Astrocyte (in vitro differentiated cells and primary cell): ENCODE measurements around the gene CCDC194. TPM values are rescaled to one million over a fixed set of nuclear protein-coding genes. Genes with fewer than 3 reads are reported as not detected.
A peak's percentile ranks its signal among the peaks of the same experiment; 100 is the strongest.

Experiments used
- DNase-seq: peaks from one replicate; pipeline ENCODE4 v3.0.0-alpha.2; 2010; ENCODE audit warnings: low read depth
- FAIRE-seq: peaks from 2 replicates; lab custom pipeline; 2011; peaks lifted over from hg19 to GRCh38; lab: Jason Lieb, UNC
- H2AFZ ChIP-seq: 2 replicates; pipeline ENCODE4 v1.6.0; 2012; ENCODE audit warnings: low read depth, low read length, inconsistent platforms
- H3K27ac ChIP-seq: 2 replicates; pipeline ENCODE4 v1.5.1; 2011; ENCODE audit warnings: low read depth, low read length, inconsistent platforms
- H3K27me3 ChIP-seq: 2 replicates; pipeline ENCODE4 v1.6.0; 2011; ENCODE audit warnings: low read length, inconsistent platforms; ENCODE audit not compliant: insufficient read depth
- H3K36me3 ChIP-seq: 2 replicates; pipeline ENCODE4 v1.5.1; 2011; ENCODE audit warnings: low read length, inconsistent platforms; ENCODE audit not compliant: insufficient read depth
- H3K4me1 ChIP-seq: 2 replicates; pipeline ENCODE4 v1.5.1; 2011; ENCODE audit warnings: low read length, inconsistent platforms; ENCODE audit not compliant: insufficient read depth
- H3K4me2 ChIP-seq: 2 replicates; pipeline ENCODE4 v1.6.0; 2012; ENCODE audit warnings: low read length, inconsistent platforms
- H3K4me3 ChIP-seq: 2 replicates; pipeline ENCODE4 v1.5.1; 2011; ENCODE audit warnings: low read depth, mild to moderate bottlenecking, low read length, inconsistent platforms; ENCODE audit not compliant: insufficient read depth
- H3K79me2 ChIP-seq: 2 replicates; pipeline ENCODE4 v1.6.0; 2012; ENCODE audit warnings: mild to moderate bottlenecking, low read length, inconsistent platforms; ENCODE audit not compliant: insufficient read depth
- H3K9ac ChIP-seq: 2 replicates; pipeline ENCODE4 v1.6.0; 2012; ENCODE audit warnings: mild to moderate bottlenecking, low read length, inconsistent platforms
- H3K9me3 ChIP-seq: 2 replicates; pipeline ENCODE4 v1.5.1; 2012; ENCODE audit warnings: low read depth, mild to moderate bottlenecking, low read length, inconsistent platforms; ENCODE audit not compliant: insufficient read depth
- H4K20me1 ChIP-seq: 2 replicates; pipeline ENCODE4 v1.6.0; 2012; ENCODE audit warnings: low read length, inconsistent platforms; ENCODE audit not compliant: insufficient read depth
- H3K27ac Mint-ChIP-seq: one replicate; pipeline ENCODE4 v1.8.0; 2021; ENCODE audit warnings: mild to moderate bottlenecking, mixed read lengths; ENCODE audit not compliant: unreplicated experiment
- H3K27me3 Mint-ChIP-seq: one replicate; pipeline ENCODE4 v1.8.0; 2021; ENCODE audit warnings: low read depth, mixed read lengths; ENCODE audit not compliant: unreplicated experiment
- H3K36me3 Mint-ChIP-seq: one replicate; pipeline ENCODE4 v1.8.0; 2021; ENCODE audit warnings: low read depth, mixed read lengths; ENCODE audit not compliant: unreplicated experiment
- H3K4me1 Mint-ChIP-seq: one replicate; pipeline ENCODE4 v1.8.0; 2021; ENCODE audit warnings: low read depth, mixed read lengths; ENCODE audit not compliant: unreplicated experiment
- H3K4me3 Mint-ChIP-seq: one replicate; pipeline ENCODE4 v1.8.0; 2021; ENCODE audit warnings: mild to moderate bottlenecking, moderate library complexity, mixed read lengths; ENCODE audit not compliant: unreplicated experiment
- H3K9me3 Mint-ChIP-seq: one replicate; pipeline ENCODE4 v1.8.0; 2021; ENCODE audit warnings: mild to moderate bottlenecking, mixed read lengths; ENCODE audit not compliant: unreplicated experiment
- CTCF ChIP-seq: IDR thresholded peaks from 2 replicates; pipeline ENCODE4 v1.5.1; 2011; ENCODE audit warnings: low read depth, mild to moderate bottlenecking, inconsistent platforms, low read length, moderate library complexity; ENCODE audit not compliant: insufficient read depth
- EZH2 ChIP-seq: IDR thresholded peaks from 2 replicates; pipeline ENCODE4 v1.6.1; 2012; ENCODE audit warnings: mild to moderate bottlenecking, low read length, inconsistent platforms; ENCODE audit not compliant: insufficient read depth
- total RNA-seq: library from RNA; stranded (reverse); gene quantifications from 2 replicates; pipeline ENCODE4 v1.2.1, GENCODE V29; 2021

The CCDC194 gene
- total RNA-seq, 1 donor from 2014 or later: 14.1 TPM

DNA sequence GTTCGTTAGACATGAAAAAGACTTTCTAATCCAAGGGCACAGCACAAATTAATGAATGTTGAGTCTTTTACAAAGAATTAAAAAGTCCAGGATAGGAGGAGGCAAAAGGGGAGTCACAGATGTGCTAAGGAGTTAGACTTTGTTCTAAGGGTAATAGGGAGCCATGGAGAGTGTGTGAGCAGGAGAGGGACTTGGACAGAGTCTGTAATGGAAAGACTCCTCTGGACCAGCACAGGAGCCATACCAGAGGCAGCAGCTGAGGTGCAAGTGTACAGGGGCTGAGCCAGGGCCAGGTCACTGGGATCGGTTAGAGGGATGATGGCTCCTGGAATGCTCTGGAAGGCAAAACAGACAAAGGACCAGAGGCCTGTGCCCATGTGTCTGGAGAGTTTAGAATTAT lies 46.1 kb downstream of the CCDC194 start:
- no peak overlapping the region for H3K4me3 Mint-ChIP-seq
- Histone ChIP-seq H3K9me3 (no peaks in the 10 kb centered on the region), H3K27me3 (no peaks in the 10 kb centered on the region), H3K36me3 (no peaks in the 10 kb centered on the region), H3K4me1 (peaks cover 8% of the 10 kb centered on the region), H3K4me2 (no peak overlapping the region), H3K4me3 (no peak overlapping the region), H3K9ac (no peak overlapping the region), H3K79me2 (no peaks in the 10 kb centered on the region), H4K20me1 (no peaks in the 10 kb centered on the region), H2AFZ (no peak overlapping the region), H3K27ac (no peak overlapping the region)
- H3K27ac Mint-ChIP-seq: peak overlapping the region; percentile 7
- peaks cover 9% of the 10 kb centered on the region for H3K4me1 Mint-ChIP-seq
- TF ChIP-seq EZH2: no peak
- no peak for TF ChIP-seq CTCF
- DNase-seq: no peak
- no peaks in the 10 kb centered on the region for H3K36me3 Mint-ChIP-seq
- no peak for FAIRE-seq
- peaks cover 7% of the 10 kb centered on the region for H3K27me3 Mint-ChIP-seq
- no peaks in the 10 kb centered on the region for H3K9me3 Mint-ChIP-seq

GRCh38 chr19:17347361-17347760 lies 46.6 kb downstream of the CCDC194 start:
- Histone ChIP-seq H3K9ac (no peak overlapping the region), H3K4me1 (peaks cover 8% of the 10 kb centered on the region), H3K27me3 (no peaks in the 10 kb centered on the region), H3K9me3 (no peaks in the 10 kb centered on the region), H3K27ac (no peak overlapping the region), H3K4me3 (no peak overlapping the region), H3K79me2 (no peaks in the 10 kb centered on the region), H4K20me1 (no peaks in the 10 kb centered on the region), H3K4me2 (no peak overlapping the region), H2AFZ (no peak overlapping the region), H3K36me3 (no peaks in the 10 kb centered on the region)
- Mint-ChIP-seq H3K27ac (no peak overlapping the region), H3K4me3 (no peak overlapping the region), H3K36me3 (no peaks in the 10 kb centered on the region), H3K27me3 (peaks cover 3% of the 10 kb centered on the region), H3K9me3 (no peaks in the 10 kb centered on the region), H3K4me1 (peaks cover 9% of the 10 kb centered on the region)
- DNase-seq (no peak), FAIRE-seq (no peak)
- TF ChIP-seq EZH2 (no peak), CTCF (no peak)

GRCh38 chr19:17346109-17346671 lies 47.8 kb downstream of the CCDC194 start:
- Mint-ChIP-seq H3K4me3 (no peak overlapping the region), H3K27me3 (peaks cover 3% of the 10 kb centered on the region), H3K4me1 (peaks cover 9% of the 10 kb centered on the region), H3K27ac (no peak overlapping the region), H3K36me3 (no peaks in the 10 kb centered on the region), H3K9me3 (no peaks in the 10 kb centered on the region)
- H4K20me1 ChIP-seq: no peaks in the 10 kb centered on the region
- H3K27me3 ChIP-seq: no peaks in the 10 kb centered on the region
- no peak overlapping the region for H3K4me3 ChIP-seq
- H3K79me2 ChIP-seq: no peaks in the 10 kb centered on the region
- H3K36me3 ChIP-seq: no peaks in the 10 kb centered on the region
- H3K4me2 ChIP-seq: no peak overlapping the region
- peak; percentile 73 for TF ChIP-seq CTCF
- no peak for TF ChIP-seq EZH2
- peaks cover 8% of the 10 kb centered on the region for H3K4me1 ChIP-seq
- no peaks in the 10 kb centered on the region for H3K9me3 ChIP-seq
- H2AFZ ChIP-seq: no peak overlapping the region
- H3K9ac ChIP-seq: no peak overlapping the region
- no peak for DNase-seq
- H3K27ac ChIP-seq: no peak overlapping the region
- FAIRE-seq: no peak
